GM21423 (cell line): ENCODE data around the gene OR1I1.
"Not testable (repeated sequence)": the region's sequence is repeated elsewhere in the genome, so short reads cannot be mapped to it uniquely, and the experiment has no call there.

Experiments
- ATAC-seq: cut with Tn5 transposase; IDR thresholded peaks from one replicate; pipeline ENCODE4 v1.9.1; 2021; ENCODE audit warnings: mild to moderate bottlenecking, moderate library complexity; ENCODE audit not compliant: unreplicated experiment

The OR1I1 gene

GRCh38 chr19:15081911-15082310, at the start of gene OR1I1:
OR1I1 (plus strand) TSS chr19:15082211; CDS start chr19:15087066, 4,855 bp downstream.
- ATAC-seq: no peak

- no peak for ATAC-seq
These were observed 46.2 kb upstream of the OR1I1 start for GRCh38 chr19:15035795-15036311.

GRCh38 chr19:15037586-15037985, 44.4 kb upstream of the OR1I1 start:
- no peak for ATAC-seq

- no peak for ATAC-seq
These were observed 43.7 kb upstream of the OR1I1 start for GRCh38 chr19:15038294-15038693.

GRCh38 chr19:15042003-15042402, 40.0 kb upstream of the OR1I1 start:
- ATAC-seq: no peak

GRCh38 chr19:15042826-15043225, 39.2 kb upstream of the OR1I1 start:
- no peak for ATAC-seq

GRCh38 chr19:15045506-15045905, 36.5 kb upstream of the OR1I1 start:
- no peak for ATAC-seq

- no peak for ATAC-seq
These were observed 34.3 kb upstream of the OR1I1 start for GRCh38 chr19:15047680-15048079.

- no peak for ATAC-seq
These were observed 33.9 kb upstream of the OR1I1 start for GRCh38 chr19:15048128-15048527.

GRCh38 chr19:15048885-15049541, 33.0 kb upstream of the OR1I1 start, which contains the start of gene CASP14:
CASP14 (plus strand) TSS chr19:15049480; CDS start chr19:15052252, 2,772 bp downstream.
- no peak for ATAC-seq

GRCh38 chr19:15050639-15051038, 31.4 kb upstream of the OR1I1 start:
- no peak for ATAC-seq

GRCh38 chr19:15062036-15062435, 20.0 kb upstream of the OR1I1 start:
- ATAC-seq: no peak

GRCh38 chr19:15070386-15070785, 11.6 kb upstream of the OR1I1 start:
- ATAC-seq: not testable (repeated sequence)

GRCh38 chr19:15072930-15073647, 8.9 kb upstream of the OR1I1 start:
- ATAC-seq: no peak

- no peak for ATAC-seq
These were observed 7.6 kb upstream of the OR1I1 start for GRCh38 chr19:15074371-15074770.

- no peak for ATAC-seq
These were observed 6.2 kb upstream of the OR1I1 start for GRCh38 chr19:15075806-15076205.

- not testable (repeated sequence) for ATAC-seq
These were observed 2.0 kb upstream of the OR1I1 start for GRCh38 chr19:15080002-15080401.

GRCh38 chr19:15087182-15087581, 5.2 kb downstream of the OR1I1 start:
- ATAC-seq: no peak

GRCh38 chr19:15091918-15092753, 10.1 kb downstream of the OR1I1 start:
- no peak for ATAC-seq

GRCh38 chr19:15093001-15093400, 11.0 kb downstream of the OR1I1 start:
- ATAC-seq: no peak

- ATAC-seq: no peak
These were observed 14.2 kb downstream of the OR1I1 start for GRCh38 chr19:15096223-15096622.
